NCI-H2196 treated with DMSO at 0.1 percent for 48 hours (cell line): ENCODE data around the gene TDP1.
"Not testable (repeated sequence)": the region's sequence is repeated elsewhere in the genome, so short reads cannot be mapped to it uniquely, and the experiment has no call there.

ENCODE experiments used
- DNase-seq: peaks from one replicate; lab custom pipeline; 2025; ENCODE audit not compliant: unreplicated experiment; lab: John Stamatoyannopoulos, UW

Gene TDP1

DNA sequence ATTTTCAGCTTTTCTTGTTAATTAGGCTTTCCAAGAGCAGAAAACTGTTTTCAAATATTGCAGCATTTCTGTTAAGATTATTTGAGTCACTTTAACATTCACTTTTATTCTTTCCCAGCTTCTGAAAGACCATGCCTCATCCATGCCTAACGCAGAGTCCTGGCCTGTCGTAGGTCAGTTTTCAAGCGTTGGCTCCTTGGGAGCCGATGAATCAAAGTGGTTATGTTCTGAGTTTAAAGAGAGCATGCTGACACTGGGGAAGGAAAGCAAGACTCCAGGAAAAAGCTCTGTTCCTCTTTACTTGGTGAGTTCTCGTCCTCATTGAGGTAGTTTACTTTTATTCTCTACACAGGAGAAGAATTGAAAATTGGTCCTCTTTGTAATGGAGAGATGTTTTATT is 33.1 kb downstream of the TDP1 start:
- DNase-seq = no peak

DNA sequence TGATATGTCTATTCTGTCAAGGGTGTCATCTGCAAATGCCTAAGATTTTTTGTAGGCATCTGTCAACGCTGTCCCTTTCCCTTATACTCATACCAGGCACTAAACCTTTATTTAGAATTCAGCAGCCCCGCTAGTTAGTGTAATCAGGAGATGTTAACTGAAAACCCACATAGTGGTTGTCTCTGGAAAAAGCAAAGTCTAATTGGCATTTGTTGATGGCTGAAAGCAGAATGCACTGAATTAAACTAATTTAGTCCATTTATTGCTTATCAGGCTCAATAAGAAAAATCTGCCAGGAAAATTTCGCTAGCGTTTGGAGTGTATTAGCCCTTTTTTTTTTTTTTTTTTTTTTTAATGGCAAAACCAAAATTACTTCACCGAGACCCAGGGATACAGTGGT is 34.5 kb downstream of the TDP1 start:
- no peak for DNase-seq

- DNase-seq = no peak
Measured at GRCh38 chr14:89990623-89991275, 35.0 kb downstream of the TDP1 start.

- no peak for DNase-seq
Measured at GRCh38 chr14:89992273-89992672, 36.5 kb downstream of the TDP1 start.

DNA sequence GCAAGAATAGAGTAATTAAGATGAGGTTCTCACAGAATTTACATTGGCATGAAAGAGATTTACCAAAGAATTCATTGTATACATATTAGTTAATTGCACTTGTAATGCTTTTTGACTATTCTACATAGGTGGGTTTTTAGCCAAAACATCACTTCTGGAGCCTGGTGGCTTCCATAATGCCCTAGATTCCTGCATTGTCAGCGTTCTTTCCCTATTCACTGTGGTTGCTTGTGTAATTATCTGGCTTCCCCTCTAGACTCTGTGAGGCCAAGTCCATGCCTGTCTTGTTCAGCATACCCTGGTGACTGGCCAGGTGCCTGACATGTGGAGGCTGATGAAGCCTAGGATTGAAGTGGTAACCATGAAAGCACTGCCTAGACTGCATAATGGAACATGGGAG is 41.2 kb downstream of the TDP1 start:
- DNase-seq = no peak

GRCh38 chr14:90000935-90001334 is 45.2 kb downstream of the TDP1 start:
- no peak for DNase-seq

GRCh38 chr14:90003526-90004307 is 48.0 kb downstream of the TDP1 start:
- no peak for DNase-seq

- DNase-seq = no peak
Measured at GRCh38 chr14:90005441-90005840, 49.7 kb downstream of the TDP1 start.

- DNase-seq = no peak
Measured at GRCh38 chr14:90005939-90006530, 50.3 kb downstream of the TDP1 start.

DNA sequence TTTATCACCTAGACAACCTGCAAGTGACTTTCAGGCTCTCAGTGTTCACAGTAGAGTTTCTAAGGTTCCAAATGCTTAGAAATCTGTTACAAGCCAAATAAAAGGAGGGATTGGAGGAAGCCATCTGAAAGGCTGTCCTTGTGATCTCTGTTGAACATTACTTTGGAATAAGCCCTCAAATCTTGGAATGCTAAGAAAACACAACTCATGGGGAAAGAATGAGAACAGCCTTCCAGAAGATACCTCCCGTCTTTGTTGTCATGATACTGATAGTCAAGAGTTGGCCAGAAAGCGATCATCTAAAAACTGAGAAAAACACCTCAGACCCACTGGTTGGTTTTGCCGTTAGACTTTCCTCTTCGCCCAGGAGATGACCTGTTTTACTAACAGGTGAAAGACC is 61.6 kb downstream of the TDP1 start:
- no peak for DNase-seq

DNA sequence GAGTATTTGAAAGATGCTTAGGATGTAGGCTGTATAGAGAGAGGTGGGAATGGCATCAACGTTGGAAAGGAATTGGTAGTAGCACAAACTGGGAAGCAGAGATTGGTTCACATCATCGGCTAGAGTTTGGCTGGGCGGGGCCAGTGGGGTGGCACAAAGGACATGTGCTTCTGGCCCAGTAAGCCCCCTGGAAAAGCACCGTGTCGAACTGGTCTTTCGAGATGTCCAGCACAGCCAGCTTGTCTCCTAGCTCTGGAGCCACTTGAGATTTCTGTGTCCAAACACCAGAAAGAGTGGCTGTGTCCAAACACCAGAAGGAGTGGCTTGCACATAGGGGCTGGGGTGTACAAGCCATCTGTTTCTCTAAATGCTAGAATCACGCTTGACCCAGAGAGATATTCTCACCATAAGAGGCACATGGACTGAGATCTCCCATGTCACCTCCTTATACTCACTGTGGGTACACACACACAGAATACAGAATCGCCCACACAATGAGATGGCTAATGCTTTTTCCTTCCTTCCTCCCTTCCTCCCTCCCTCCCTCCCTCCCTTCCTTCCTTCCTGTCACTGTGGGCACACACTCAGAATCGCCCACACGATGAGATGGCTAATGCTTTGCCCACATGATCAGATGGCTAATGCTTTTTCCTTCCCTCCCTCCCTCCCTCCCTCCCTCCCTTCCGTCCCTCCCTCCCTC is 64.2 kb downstream of the TDP1 start:
- no peak for DNase-seq

- DNase-seq = no peak
Measured at GRCh38 chr14:90023176-90023896, 67.6 kb downstream of the TDP1 start.

GRCh38 chr14:90024910-90025309 is 69.2 kb downstream of the TDP1 start:
- no peak for DNase-seq

DNA sequence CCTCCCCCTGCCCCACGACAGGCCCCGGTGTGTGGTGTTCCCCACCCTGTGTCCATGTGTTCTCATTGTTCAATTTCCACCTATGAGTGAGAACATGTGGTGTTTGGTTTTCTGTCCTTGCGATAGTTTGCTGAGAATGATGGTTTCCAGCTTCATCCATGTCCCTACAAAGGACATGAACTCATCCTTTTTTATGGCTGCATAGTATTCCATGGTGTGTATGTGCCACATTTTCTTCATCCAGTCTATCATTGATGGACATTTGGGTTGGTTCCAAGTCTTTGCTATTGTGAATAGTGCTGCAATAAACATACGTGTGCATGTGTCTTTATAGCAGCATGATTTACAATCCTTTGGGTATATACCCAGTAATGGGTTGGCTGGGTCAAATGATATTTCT is 70.9 kb downstream of the TDP1 start:
- DNase-seq = not testable (repeated sequence)

- DNase-seq = no peak
Measured at GRCh38 chr14:90027842-90028241, 72.1 kb downstream of the TDP1 start.

- DNase-seq = no peak
Measured at GRCh38 chr14:90034156-90034555, 78.4 kb downstream of the TDP1 start.

GRCh38 chr14:90034835-90035525 is 79.3 kb downstream of the TDP1 start:
- DNase-seq = no peak

GRCh38 chr14:90039253-90040010 is 83.7 kb downstream of the TDP1 start:
- DNase-seq = no peak

GRCh38 chr14:90040411-90040810 is 84.7 kb downstream of the TDP1 start:
- DNase-seq = no peak
